H1 (cell line): Measurements from ENCODE around the gene CLEC1B. TPM values are rescaled to one million over a fixed set of nuclear protein-coding genes. Genes with fewer than 3 reads are reported as not detected.

Experiments
- CBX5 ChIP-seq: fragments of 300-800, 300-1000 bp; sonication (generic); IDR thresholded peaks from 2 replicates; pipeline ENCODE4 v1.7.1; 2016; ENCODE audit warnings: antibody characterized with exemption, low read length, low read depth
- CHD7 ChIP-seq: fragments of 300-600 bp; sonication (generic); IDR thresholded peaks from 2 replicates; pipeline ENCODE4 v1.7.1; 2012; ENCODE audit warnings: low read length, moderate library complexity, mild to moderate bottlenecking, inconsistent platforms; ENCODE audit not compliant: insufficient replicate concordance
- MAFK ChIP-seq: IDR thresholded peaks from 2 replicates; pipeline ENCODE4 v1.6.1; 2012; ENCODE audit warnings: low read depth, mild to moderate bottlenecking, improper control_type of control experiment, low read length
- PHF8 ChIP-seq: fragments of 200-600 bp; sonication (generic); conservative IDR thresholded peaks from 2 replicates; pipeline ENCODE4 v1.7.1; 2012; ENCODE audit warnings: low read depth, mild to moderate bottlenecking, inconsistent platforms, low read length, moderate library complexity
- SIX5 ChIP-seq: IDR thresholded peaks from 2 replicates; pipeline ENCODE4 v1.6.1; 2011; ENCODE audit warnings: mild to moderate bottlenecking, low read depth, low read length
- TAF7 ChIP-seq: optimal IDR thresholded peaks from 2 replicates; pipeline ENCODE3; 2011; ENCODE audit warnings: low read depth, mild to moderate bottlenecking, inconsistent platforms, low read length, moderate library complexity, borderline replicate concordance
- TBP ChIP-seq: IDR thresholded peaks from 2 replicates; pipeline ENCODE4 v1.6.1; 2011; ENCODE audit warnings: low read depth, low read length, improper control_type of control experiment
- USF2 ChIP-seq: IDR thresholded peaks from 2 replicates; pipeline ENCODE4 v1.6.1; 2011; ENCODE audit warnings: low read length, improper control_type of control experiment
- polyA plus RNA-seq, 7 experiments: library from polyadenylated mRNA; depleted of rRNA in 3 of 7; stranded (reverse) in 5 of 7; unstranded in 2 of 7; fragments of >200 nt in 5 of 7; fragments of 200-250 nt in 2 of 7; gene quantifications; 1 replicate in 5 of 7; 2 replicates in 1 of 7; 4 replicates in 1 of 7; pipeline versions ENCODE4 v1.2.1 to v1.2.3, GENCODE V29; 2011 to 2013; ENCODE audit warnings: missing spikeins in 2 of 7, mixed read lengths in 2 of 7
- total RNA-seq: library from RNA; stranded (reverse); fragmentation: NEBNext Ultra II Directional; extraction: Animal tissue kit (Norgen Biotek cat#: 25700); gene quantifications from 2 replicates; pipeline ENCODE4 v1.2.1, GENCODE V29; 2021
- TF ChIP-seq, protein P1 (sequence below): IDR thresholded peaks from 2 replicates; pipeline ENCODE4 v1.6.1; 2012; ENCODE audit warnings: inconsistent platforms

The CLEC1B gene
- total and polyA plus RNA-seq, 2 of the 8 experiments (the other 6 are each of a cell fraction or from before 2014, with no cell fraction given): not detected

GRCh38 chr12:10001171-10001776 is 2.4 kb upstream of the CLEC1B start (continued):
- TF ChIP-seq CHD7: no peak
- TF ChIP-seq TAF7: no peak
- TF ChIP-seq MAFK: no peak
- TF ChIP-seq SIX5: no peak
- TF ChIP-seq PHF8: no peak
- no peak for TF ChIP-seq USF2
- TF ChIP-seq, protein P1, sequence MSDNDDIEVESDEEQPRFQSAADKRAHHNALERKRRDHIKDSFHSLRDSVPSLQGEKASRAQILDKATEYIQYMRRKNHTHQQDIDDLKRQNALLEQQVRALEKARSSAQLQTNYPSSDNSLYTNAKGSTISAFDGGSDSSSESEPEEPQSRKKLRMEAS: no peak
- no peak for TF ChIP-seq CBX5
- no peak for TF ChIP-seq TBP
